ENCODE results near the gene RAB1B. TPM values are rescaled to one million over a fixed set of nuclear protein-coding genes. Genes with fewer than 3 reads are reported as not detected.
"Not testable (repeated sequence)": the region's sequence is repeated elsewhere in the genome, so short reads cannot be mapped to it uniquely, and the experiment has no call there.

Gene RAB1B
- total and polyA plus RNA-seq, 10 of the 15 experiments (the other 5 are each of a cell fraction or from before 2014, with no cell fraction given) = 10.4 to 193 (median 96.9) TPM

DNA sequence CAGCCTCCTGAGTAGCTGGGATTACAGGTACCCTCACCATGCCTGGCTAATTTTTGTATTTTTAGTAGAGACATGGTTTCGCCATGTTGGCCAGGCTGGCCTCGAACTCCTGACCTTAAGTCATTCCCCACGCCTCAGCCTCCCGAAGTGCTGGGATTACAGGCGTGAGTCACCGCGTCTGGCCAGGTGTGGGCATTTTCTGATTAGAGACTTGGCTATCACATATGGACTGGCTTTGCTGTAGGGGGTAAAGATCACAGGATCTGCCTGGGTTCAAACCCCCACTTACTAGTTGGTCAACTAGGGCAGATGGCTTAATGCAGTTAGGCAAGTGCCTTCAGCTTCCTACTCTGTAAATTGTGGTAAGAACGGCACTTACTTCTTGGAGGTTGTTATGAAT lies 41.9 kb downstream of the RAB1B start:
- H3K4me1 ChIP-seq (ENCODE audit: control insufficient read depth, insufficient read depth, low read length) = no peaks in the 10 kb centered on the region; the same call in 1 of the 2 replicates
- no peaks in the 10 kb centered on the region for H3K9me3 ChIP-seq (replicated peaks; ENCODE audit: control insufficient read depth, insufficient read depth, low read length)
- SMC1A ChIA-PET (ENCODE audit: uncharacterized antibody, unreplicated experiment) = interaction anchor here (1.2 kb wide), 1 partner anchor 42 kb away, joined by 3 read pairs; the partner anchor contains the start of gene RAB1B
- H3K9ac ChIP-seq (ENCODE audit: control insufficient read depth, insufficient read depth, low read length) = no peak overlapping the region
- H3K36me3 ChIP-seq (ENCODE audit: control insufficient read depth in 2 of 2, insufficient read depth in 2 of 2, low read length in 1 of 2) = no peaks in the 10 kb centered on the region
- 42% methylated on average over 8 of the region's 8 CpGs for WGBS (ENCODE audit: insufficient coverage, insufficient replicate concordance, low lambda C conversion rate, missing lambda C conversion rate)
- in situ Hi-C loops (cut with MboI) (no loop called here), intact Hi-C loops (cut with micrococcal nuclease; ENCODE audit: unreplicated experiment) (loop anchor here (2.0 kb wide), 1 partner anchor 78 kb away; no protein-coding TSS in a partner anchor)
- TF ChIP-seq CREB1 (IDR thresholded peaks at IDR 0.05; ENCODE audit: low read depth) (no peak), ZNF274 (IDR thresholded peaks at IDR 0.05; ENCODE audit: insufficient read depth, insufficient read length) (no peak), CTCF (IDR thresholded peaks at IDR 0.05 in 2 of 3, conservative IDR thresholded peaks at IDR 0.05 in 1 of 3; ENCODE audit: control insufficient read depth in 2 of 3, extremely low read depth in 1 of 3, insufficient read depth in 1 of 3, low read depth in 3 of 3, low read length in 3 of 3) (no peak), ZNF687 (IDR thresholded peaks at IDR 0.05) (no peak), FOXM1 (IDR thresholded peaks at IDR 0.05; ENCODE audit: low read depth, low read length) (no peak), NFIC (IDR thresholded peaks at IDR 0.05; ENCODE audit: low read depth, low read length) (no peak), JUNB (IDR thresholded peaks at IDR 0.05) (no peak)
- no peak overlapping the region for H3K4me2 ChIP-seq (ENCODE audit: control insufficient read depth, insufficient read depth)
- POLR2A ChIA-PET = interaction anchor here (0.6 kb wide), 1 partner anchor 416 kb away, joined by 3 read pairs; no protein-coding TSS in a partner anchor
- DNase-seq (ENCODE audit: low read depth, low spot score) (no peak), FAIRE-seq (no peak), ATAC-seq (no peak)
- H4K20me1 ChIP-seq (ENCODE audit: control insufficient read depth, insufficient read depth) = no peaks in the 10 kb centered on the region
- CTCF ChIA-PET = interaction anchor here (1.2 to 6.3 kb wide), 4 partner anchors 21 to 77 kb away, joined by 3 to 166 read pairs (median 58); partner anchors contain the start of gene YIF1A
- no peaks in the 10 kb centered on the region for H3K79me2 ChIP-seq (ENCODE audit: control insufficient read depth, insufficient read depth, low read length)
- no peak overlapping the region for H2AFZ ChIP-seq (ENCODE audit: control insufficient read depth, low read depth, low read length)
- no peak overlapping the region for H3K27ac ChIP-seq (ENCODE audit: control insufficient read depth, insufficient read depth)
- RAD21 ChIA-PET (ENCODE audit: unreplicated experiment) = interaction anchor here (1.3 to 3.0 kb wide), 3 partner anchors 21 to 79 kb away, joined by 3 to 49 read pairs (median 5); partner anchors contain the start of gene YIF1A
- no TSS peak for BruUV-seq (replicated peaks)
- H3K27me3 ChIP-seq (replicated peaks in 1 of 2; ENCODE audit: control insufficient read depth in 2 of 2, insufficient read depth in 2 of 2, low read length in 1 of 2) = no peaks in the 10 kb centered on the region; a peak in 1 of 4 replicates
- H3K4me3 ChIP-seq = no peak overlapping the region

DNA sequence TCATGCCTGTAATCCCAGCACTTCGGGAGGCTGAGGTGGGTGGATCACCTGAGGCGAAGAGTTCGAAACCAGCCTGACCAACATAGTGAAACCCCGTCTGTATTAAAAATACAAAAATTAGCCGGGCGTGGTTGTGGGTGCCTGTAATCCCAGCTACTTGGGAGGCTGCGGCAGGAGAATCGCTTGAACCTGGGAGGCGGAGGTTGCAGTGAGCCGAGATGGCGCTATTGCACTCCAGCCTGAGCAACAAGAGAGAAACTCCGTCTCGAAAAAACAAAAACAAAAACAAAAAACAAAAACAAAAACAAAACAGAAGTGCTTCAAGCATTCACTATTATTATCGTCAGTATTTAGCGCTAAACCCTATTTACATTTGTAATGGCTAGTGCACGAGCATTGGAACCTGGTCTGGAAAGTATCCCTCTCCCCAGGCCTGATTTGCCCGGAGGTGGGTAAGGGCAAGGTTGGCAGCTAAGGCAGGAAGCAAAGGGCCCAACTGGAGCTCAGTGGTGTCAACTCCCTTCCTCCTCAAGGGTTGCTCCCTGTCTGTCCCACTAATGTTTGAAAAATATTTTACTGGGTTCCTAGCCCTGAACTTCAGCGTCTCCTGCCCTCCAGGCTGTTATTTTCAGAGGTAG lies 42.5 kb downstream of the RAB1B start:
- FAIRE-seq; H3K4me2 ChIP-seq (ENCODE audit: control insufficient read depth, insufficient read depth); H3K79me2 ChIP-seq (ENCODE audit: control insufficient read depth, insufficient read depth, low read length); DNase-seq (ENCODE audit: low read depth, low spot score); BruUV-seq (replicated peaks); H2AFZ ChIP-seq (ENCODE audit: control insufficient read depth, low read depth, low read length); ATAC-seq; in situ Hi-C loops (cut with MboI); H3K9ac ChIP-seq (ENCODE audit: control insufficient read depth, insufficient read depth, low read length); H3K4me3 ChIP-seq; H3K27me3 ChIP-seq (replicated peaks in 1 of 2; ENCODE audit: control insufficient read depth in 2 of 2, insufficient read depth in 2 of 2, low read length in 1 of 2); H3K4me1 ChIP-seq (ENCODE audit: control insufficient read depth, insufficient read depth, low read length); H3K9me3 ChIP-seq (replicated peaks; ENCODE audit: control insufficient read depth, insufficient read depth, low read length); H3K36me3 ChIP-seq (ENCODE audit: control insufficient read depth in 2 of 2, insufficient read depth in 2 of 2, low read length in 1 of 2); H4K20me1 ChIP-seq (ENCODE audit: control insufficient read depth, insufficient read depth); H3K27ac ChIP-seq (ENCODE audit: control insufficient read depth, insufficient read depth): not testable (repeated sequence)
- CTCF ChIA-PET = interaction anchor here (0.5 to 6.3 kb wide), 31 partner anchors 9 to 806 kb away, joined by 3 to 166 read pairs (median 6); partner anchors contain the start of genes B4GAT1, BRMS1, DPP3 and MRPL11
- WGBS (ENCODE audit: insufficient coverage, insufficient replicate concordance, low lambda C conversion rate, missing lambda C conversion rate) = 86% methylated on average over 18 of the region's 18 CpGs
- intact Hi-C loops (cut with micrococcal nuclease; ENCODE audit: unreplicated experiment) = loop anchor here (2.0 kb wide), 1 partner anchor 78 kb away; no protein-coding TSS in a partner anchor
- POLR2A ChIA-PET = interaction anchor here (1.0 to 2.9 kb wide), 8 partner anchors 16 to 75 kb away, joined by 3 to 19 read pairs (median 8); partner anchors contain the start of genes BRMS1, RIN1, SLC29A2 and YIF1A
- SMC1A ChIA-PET (ENCODE audit: uncharacterized antibody, unreplicated experiment) = interaction anchor here (0.6 to 2.8 kb wide), 19 partner anchors 9 to 260 kb away, joined by 3 to 33 read pairs (median 6); partner anchors contain the start of genes MRPL11, NPAS4, RIN1 and SLC29A2
- RAD21 ChIA-PET (ENCODE audit: unreplicated experiment) = interaction anchor here (0.7 to 3.0 kb wide), 21 partner anchors 9 to 128 kb away, joined by 3 to 49 read pairs (median 6); partner anchors contain the start of genes B4GAT1, MRPL11, RIN1 and YIF1A
